Adrenal gland (tissue), 5 donors: ENCODE results near the gene TRMT11.

ENCODE experiments used
- POLR2A ChIP-seq, 2 donors: fragments of 450-650 bp; IDR thresholded peaks; one replicate each; pipeline ENCODE4 v1.6.1; 2017; ENCODE audit warnings: antibody characterized with exemption in 2 of 2, mild to moderate bottlenecking in 2 of 2, moderate library complexity in 1 of 2
- TF ChIP-seq, protein P1 (sequence below), 6 experiments: fragments of 450-650 bp in 4 of 6; fragments of 200-600 bp in 2 of 6; sonication (generic) in 1 of 6; IDR thresholded peaks; 1 replicate in 5 of 6; 2 replicates in 1 of 6; pipeline versions ENCODE4 v1.5.1 to v1.8.0; 2016 to 2021; ENCODE audit warnings: antibody characterized with exemption in 6 of 6, mild to moderate bottlenecking in 2 of 6, moderate library complexity in 1 of 6
- donor health status: DM: no; HTN: no; CAD: no.

DNA sequence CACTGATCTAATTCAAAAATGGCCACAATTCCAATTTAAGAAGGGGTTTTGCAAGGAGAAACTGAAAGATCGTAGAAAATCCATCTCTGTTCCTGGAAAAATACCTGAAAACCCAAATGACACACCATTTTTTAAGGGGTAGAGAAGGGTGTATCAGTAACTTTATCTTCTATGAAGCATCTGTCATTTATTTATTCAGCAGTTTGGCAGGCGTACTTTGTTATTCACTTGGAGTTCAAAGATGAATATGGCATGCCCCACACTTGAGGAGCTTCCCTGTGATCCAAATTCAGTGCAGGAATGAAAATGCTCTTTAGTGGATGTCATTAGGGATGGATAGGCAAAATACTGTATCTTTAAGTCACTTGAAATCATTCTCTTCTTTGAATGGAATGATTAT is 22.5 kb upstream of the TRMT11 start:
- TF ChIP-seq, protein P1, sequence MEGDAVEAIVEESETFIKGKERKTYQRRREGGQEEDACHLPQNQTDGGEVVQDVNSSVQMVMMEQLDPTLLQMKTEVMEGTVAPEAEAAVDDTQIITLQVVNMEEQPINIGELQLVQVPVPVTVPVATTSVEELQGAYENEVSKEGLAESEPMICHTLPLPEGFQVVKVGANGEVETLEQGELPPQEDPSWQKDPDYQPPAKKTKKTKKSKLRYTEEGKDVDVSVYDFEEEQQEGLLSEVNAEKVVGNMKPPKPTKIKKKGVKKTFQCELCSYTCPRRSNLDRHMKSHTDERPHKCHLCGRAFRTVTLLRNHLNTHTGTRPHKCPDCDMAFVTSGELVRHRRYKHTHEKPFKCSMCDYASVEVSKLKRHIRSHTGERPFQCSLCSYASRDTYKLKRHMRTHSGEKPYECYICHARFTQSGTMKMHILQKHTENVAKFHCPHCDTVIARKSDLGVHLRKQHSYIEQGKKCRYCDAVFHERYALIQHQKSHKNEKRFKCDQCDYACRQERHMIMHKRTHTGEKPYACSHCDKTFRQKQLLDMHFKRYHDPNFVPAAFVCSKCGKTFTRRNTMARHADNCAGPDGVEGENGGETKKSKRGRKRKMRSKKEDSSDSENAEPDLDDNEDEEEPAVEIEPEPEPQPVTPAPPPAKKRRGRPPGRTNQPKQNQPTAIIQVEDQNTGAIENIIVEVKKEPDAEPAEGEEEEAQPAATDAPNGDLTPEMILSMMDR (IDR thresholded peaks at IDR 0.05): no peak
- TF ChIP-seq POLR2A (IDR thresholded peaks at IDR 0.05): no peak
